ENCODE data around the gene NPLOC4. TPM values are rescaled to one million over a fixed set of nuclear protein-coding genes. Genes with fewer than 3 reads are reported as not detected.

Gene NPLOC4
- total and polyA plus RNA-seq, 2 of the 8 experiments (the other 6 are each of a cell fraction or from before 2014, with no cell fraction given), result 70.7 to 92.7 TPM

GRCh38 chr17:81538651-81539570 lies 98.0 kb downstream of the NPLOC4 start (continued):
- TF ChIP-seq CHD7 (IDR thresholded peaks at IDR 0.05; ENCODE audit: insufficient replicate concordance, low read length), result no peak
- TF ChIP-seq RAD21 (IDR thresholded peaks at IDR 0.05 in 1 of 2, conservative IDR thresholded peaks at IDR 0.05 in 1 of 2; ENCODE audit: low read depth in 2 of 2, low read length in 2 of 2), result no peak
- no peak for TF ChIP-seq KDM5A (IDR thresholded peaks at IDR 0.05; ENCODE audit: low read length)
- no peak for TF ChIP-seq CBX5 (IDR thresholded peaks at IDR 0.05; ENCODE audit: low read depth, low read length)
- TF ChIP-seq CBX8 (IDR thresholded peaks at IDR 0.05; ENCODE audit: borderline replicate concordance, low read depth, low read length), result no peak
- TF ChIP-seq NRF1 (IDR thresholded peaks at IDR 0.05; ENCODE audit: low read depth, low read length), result no peak

Measured in H1 (cell line).